Urinary bladder (tissue), 4 donors: ENCODE results near the gene CACFD1. TPM values are rescaled to one million over a fixed set of nuclear protein-coding genes. Genes with fewer than 3 reads are reported as not detected.

Experiments
- DNase-seq: peaks from one replicate; pipeline ENCODE4 v3.0.0-alpha.2; 2015; ENCODE audit errors: extremely low spot score
- H3K27ac ChIP-seq: one replicate; pipeline ENCODE4 v1.5.1; 2013; ENCODE audit warnings: low read depth, mild to moderate bottlenecking, moderate library complexity
- H3K36me3 ChIP-seq: one replicate; pipeline ENCODE4 v1.6.1; 2013; ENCODE audit warnings: mild to moderate bottlenecking, moderate library complexity; ENCODE audit not compliant: insufficient read depth
- H3K4me1 ChIP-seq: one replicate; pipeline ENCODE4 v1.6.1; 2013; ENCODE audit warnings: mild to moderate bottlenecking, moderate library complexity; ENCODE audit not compliant: insufficient read depth
- H3K4me3 ChIP-seq: one replicate; pipeline ENCODE4 v1.5.1; 2013; ENCODE audit warnings: low read depth, low read length
- WGBS: extraction: QIAGEN DNeasy Blood & Tissue Kit; methylation state at CpG from one replicate; pipeline ENCODE4 v1.1.7; 2013; 5-methylcytosine and 5-hydroxymethylcytosine counted together
- polyA plus RNA-seq: library from polyadenylated mRNA; stranded (reverse); fragments of 200-250 nt; gene quantifications from one replicate; pipeline ENCODE4 v1.2.3, GENCODE V29; 2013
- total RNA-seq: library from RNA; depleted of rRNA; stranded (reverse); fragments of >200 nt; gene quantifications from one replicate; pipeline ENCODE4 v1.2.3, GENCODE V29; 2014
- donor health status: healthy with polysubstance abuse.
- donor health status: healthy.

CACFD1 gene
- total and polyA plus RNA-seq, 2 donors, result 5.9 to 19.5 TPM

DNA sequence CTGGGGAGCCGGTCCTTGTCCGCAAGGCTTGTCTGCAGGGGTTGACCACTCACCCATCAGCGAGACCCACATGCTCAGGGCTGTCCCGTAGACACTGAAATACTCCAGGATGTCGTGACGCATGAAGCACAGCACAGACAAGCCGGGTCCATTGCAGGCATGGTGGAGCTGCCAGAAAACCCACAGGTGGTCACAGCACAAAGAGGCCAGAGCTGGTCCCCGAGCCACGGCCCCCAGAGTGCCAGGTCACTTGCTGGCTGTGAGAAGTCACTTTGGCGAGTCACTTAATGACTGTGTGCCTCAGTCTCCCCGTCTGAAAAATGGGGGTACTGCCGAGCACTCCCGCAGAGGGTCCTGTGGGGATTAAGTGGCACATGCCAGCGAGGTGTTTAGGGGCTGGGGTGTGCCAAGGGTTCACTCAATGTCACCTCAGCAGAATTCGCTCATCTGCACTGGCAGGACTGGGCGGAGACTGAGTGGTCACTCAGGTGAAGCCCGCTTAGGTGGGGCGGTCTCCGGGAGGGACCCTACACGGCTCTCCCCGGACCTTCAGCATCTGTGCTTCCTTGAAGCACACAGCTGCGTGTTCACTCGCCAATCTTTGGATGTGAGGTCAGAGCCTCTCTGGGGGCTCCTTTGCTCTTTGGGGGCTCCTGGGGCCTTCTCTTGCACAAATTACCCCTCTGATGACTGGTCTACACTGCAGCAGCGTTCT, 60.5 kb downstream of the CACFD1 start:
- 84% methylated on average over 24 of the region's 24 CpGs for WGBS
- Histone ChIP-seq H3K36me3 (no peaks in the 10 kb centered on the region), H3K4me3 (no peak overlapping the region), H3K4me1 (no peaks in the 10 kb centered on the region), H3K27ac (no peak overlapping the region)
- DNase-seq, result no peak

Other genes starting within 250 kb of the CACFD1 start
- gene ABO, start 184.8 kb upstream of the CACFD1 start, total RNA-seq, result 1.4 TPM
- 1.9 TPM for gene ABO, start 184.8 kb upstream of the CACFD1 start, polyA plus RNA-seq
- gene SURF6, start 123.8 kb upstream of the CACFD1 start, total RNA-seq, result 10.2 TPM
- gene SURF6, start 123.8 kb upstream of the CACFD1 start, polyA plus RNA-seq, result 30.4 TPM
- gene MED22, start 111.8 kb upstream of the CACFD1 start, total RNA-seq, result 17.3 TPM
- 42.7 TPM for gene MED22, start 111.8 kb upstream of the CACFD1 start, polyA plus RNA-seq
- gene RPL7A, start 111.8 kb upstream of the CACFD1 start, total RNA-seq, result 1,153 TPM
- 2,769 TPM for gene RPL7A, start 111.8 kb upstream of the CACFD1 start, polyA plus RNA-seq
- gene SURF1, start 103.5 kb upstream of the CACFD1 start, total RNA-seq, result 10.5 TPM
- 77.9 TPM for gene SURF1, start 103.5 kb upstream of the CACFD1 start, polyA plus RNA-seq
- gene SURF2, start 103.4 kb upstream of the CACFD1 start, total RNA-seq, result 7.0 TPM
- 30.3 TPM for gene SURF2, start 103.4 kb upstream of the CACFD1 start, polyA plus RNA-seq
- gene SURF4, start 83.9 kb upstream of the CACFD1 start, total RNA-seq, result 152 TPM
- 109 TPM for gene SURF4, start 83.9 kb upstream of the CACFD1 start, polyA plus RNA-seq
- gene STKLD1, start 83.6 kb upstream of the CACFD1 start, total RNA-seq, result 0.32 TPM
- gene STKLD1, start 83.6 kb upstream of the CACFD1 start, polyA plus RNA-seq, result 1.1 TPM
- 8.5 TPM for gene REXO4, start 42.0 kb upstream of the CACFD1 start, total RNA-seq
- 21.5 TPM for gene REXO4, start 42.0 kb upstream of the CACFD1 start, polyA plus RNA-seq
- 1.8 TPM for gene ADAMTS13, start 37.6 kb upstream of the CACFD1 start, total RNA-seq
- gene ADAMTS13, start 37.6 kb upstream of the CACFD1 start, polyA plus RNA-seq, result 3.7 TPM
- 3.4 TPM for gene SLC2A6, start 19.1 kb downstream of the CACFD1 start, total RNA-seq
- 4.1 TPM for gene SLC2A6, start 19.1 kb downstream of the CACFD1 start, polyA plus RNA-seq
- 1.2 TPM for gene MYMK, start 65.0 kb downstream of the CACFD1 start, total RNA-seq
- not detected for gene MYMK, start 65.0 kb downstream of the CACFD1 start, polyA plus RNA-seq
- gene ADAMTSL2, start 74.7 kb downstream of the CACFD1 start, total RNA-seq, result 2.2 TPM
- 8.9 TPM for gene ADAMTSL2, start 74.7 kb downstream of the CACFD1 start, polyA plus RNA-seq
- 0.26 TPM for gene FAM163B, start 149.4 kb downstream of the CACFD1 start, total RNA-seq
- 0.86 TPM for gene FAM163B, start 149.4 kb downstream of the CACFD1 start, polyA plus RNA-seq
- 0.79 TPM for gene DBH, start 176.4 kb downstream of the CACFD1 start, total RNA-seq
- 0.98 TPM for gene DBH, start 176.4 kb downstream of the CACFD1 start, polyA plus RNA-seq